ENCODE data around the gene BRINP1. TPM values are rescaled to one million over a fixed set of nuclear protein-coding genes. Genes with fewer than 3 reads are reported as not detected.

The BRINP1 gene
- total and polyA plus RNA-seq, 2 of the 8 experiments (the other 6 are each of a cell fraction or from before 2014, with no cell fraction given): 19.5 to 20.5 TPM

DNA sequence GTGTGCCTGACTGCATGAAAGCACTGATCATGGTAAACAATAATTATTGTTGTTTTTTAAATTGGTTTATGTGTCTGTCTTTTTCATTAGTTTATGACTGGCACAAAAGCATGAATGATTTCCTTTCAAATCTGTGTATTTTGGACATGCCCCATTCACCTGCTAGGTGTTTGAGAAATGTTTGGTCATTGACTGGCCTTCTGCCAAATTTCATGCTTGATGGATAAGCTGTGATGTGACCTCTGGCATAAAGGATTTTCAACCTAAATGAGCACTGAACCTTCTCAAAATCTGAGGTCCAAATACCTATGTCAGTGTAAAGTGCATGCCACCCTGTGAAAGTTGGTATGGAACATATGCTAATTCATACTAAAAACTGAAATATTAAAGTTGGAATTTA, 204.5 kb downstream of the BRINP1 start:
- H3K4me2 ChIP-seq (ENCODE audit: insufficient read depth in 1 of 2, low read depth in 2 of 2, low read length in 2 of 2): no peak overlapping the region
- H3K79me1 ChIP-seq (ENCODE audit: low read depth, low read length): peaks cover 3% of the 10 kb centered on the region; the same call in 1 of the 2 replicates
- H3K79me2 ChIP-seq (ENCODE audit: control insufficient read depth in 1 of 2, insufficient read depth in 2 of 2, low read length in 2 of 2): no peaks in the 10 kb centered on the region
- DNase-seq (ENCODE audit: low read depth in 1 of 2, low spot score in 2 of 2) (no peak), FAIRE-seq (no peak)
- H4K8ac ChIP-seq (ENCODE audit: extremely low read depth, insufficient read depth, low read length): no peak overlapping the region
- H2AFZ ChIP-seq (ENCODE audit: low read length): no peak overlapping the region
- ChIA-PET POLR2A (ENCODE audit: partially characterized antibody) (no interaction called here), CTCF (ENCODE audit: partially characterized antibody) (interaction anchor here (0.9 kb wide), 1 partner anchor 211 kb away, joined by 3 read pairs; no protein-coding TSS in a partner anchor)
- H3K36me3 ChIP-seq (ENCODE audit: control insufficient read depth in 2 of 4, insufficient read depth in 4 of 4, low read length in 3 of 4): peaks cover 0 to 5% (median 1%) of the 10 kb centered on the region in 4 experiments; a peak in 4 of 8 replicates
- no peak overlapping the region for H3K14ac ChIP-seq (ENCODE audit: insufficient read length)
- no peak for TF ChIP-seq ASH2L (IDR thresholded peaks at IDR 0.05; ENCODE audit: low read length)
- no peak overlapping the region for H2BK20ac ChIP-seq (ENCODE audit: low read length)
- H3K18ac ChIP-seq (ENCODE audit: extremely low read depth, low read length): no peak overlapping the region
- no peak overlapping the region for H2BK12ac ChIP-seq (ENCODE audit: low read depth, low read length)
- H3K4ac ChIP-seq (replicated peaks; ENCODE audit: insufficient read length, low read depth, low read length): no peak overlapping the region
- H3K56ac ChIP-seq (replicated peaks; ENCODE audit: insufficient read length, low read depth, low read length): no peak overlapping the region
- no peak overlapping the region for H2BK5ac ChIP-seq (ENCODE audit: low read depth, low read length)
- H2BK120ac ChIP-seq (replicated peaks; ENCODE audit: low read depth, low read length): no peak overlapping the region
- no peaks in the 10 kb centered on the region for H3K23me2 ChIP-seq (ENCODE audit: low read depth, low read length)
- no peaks in the 10 kb centered on the region for H3K9me3 ChIP-seq (ENCODE audit: insufficient read depth in 2 of 2, low read depth in 1 of 2, low read length in 1 of 2)
- no peaks in the 10 kb centered on the region for H4K20me1 ChIP-seq (replicated peaks in 1 of 2; ENCODE audit: control insufficient read depth in 1 of 2, insufficient read depth in 2 of 2, low read length in 2 of 2)
- no peak overlapping the region for H2BK15ac ChIP-seq (ENCODE audit: low read length)
- H4K5ac ChIP-seq (ENCODE audit: insufficient read length, low read depth, low read length): no peak overlapping the region
- H3K9ac ChIP-seq (replicated peaks in 1 of 4; ENCODE audit: extremely low read depth in 1 of 4, low read depth in 3 of 4, low read length in 3 of 4): no peak overlapping the region
- H3K23ac ChIP-seq (ENCODE audit: insufficient read length): no peak overlapping the region
- H3K27me3 ChIP-seq (replicated peaks in 1 of 4; ENCODE audit: control insufficient read depth in 3 of 4, extremely low read depth in 1 of 4, insufficient read depth in 3 of 4, low read length in 3 of 4): no peaks in the 10 kb centered on the region
- no peak overlapping the region for H4K91ac ChIP-seq (replicated peaks; ENCODE audit: insufficient read length, low read length)
- no peak overlapping the region for H3K27ac ChIP-seq (ENCODE audit: low read depth, low read length)
- no peak overlapping the region for H3K4me3 ChIP-seq (ENCODE audit: extremely low read depth in 1 of 4, insufficient read depth in 2 of 4, low read depth in 3 of 4, low read length in 4 of 4)
- H3K4me1 ChIP-seq (replicated peaks in 1 of 4; ENCODE audit: control insufficient read depth in 3 of 4, insufficient read depth in 4 of 4, low read length in 3 of 4): no peaks in the 10 kb centered on the region; a peak in 1 of 7 replicates
- no peak overlapping the region for H2AK5ac ChIP-seq (ENCODE audit: low read depth, low read length)
